ENCODE results near the gene NDUFS7.

The NDUFS7 gene

DNA sequence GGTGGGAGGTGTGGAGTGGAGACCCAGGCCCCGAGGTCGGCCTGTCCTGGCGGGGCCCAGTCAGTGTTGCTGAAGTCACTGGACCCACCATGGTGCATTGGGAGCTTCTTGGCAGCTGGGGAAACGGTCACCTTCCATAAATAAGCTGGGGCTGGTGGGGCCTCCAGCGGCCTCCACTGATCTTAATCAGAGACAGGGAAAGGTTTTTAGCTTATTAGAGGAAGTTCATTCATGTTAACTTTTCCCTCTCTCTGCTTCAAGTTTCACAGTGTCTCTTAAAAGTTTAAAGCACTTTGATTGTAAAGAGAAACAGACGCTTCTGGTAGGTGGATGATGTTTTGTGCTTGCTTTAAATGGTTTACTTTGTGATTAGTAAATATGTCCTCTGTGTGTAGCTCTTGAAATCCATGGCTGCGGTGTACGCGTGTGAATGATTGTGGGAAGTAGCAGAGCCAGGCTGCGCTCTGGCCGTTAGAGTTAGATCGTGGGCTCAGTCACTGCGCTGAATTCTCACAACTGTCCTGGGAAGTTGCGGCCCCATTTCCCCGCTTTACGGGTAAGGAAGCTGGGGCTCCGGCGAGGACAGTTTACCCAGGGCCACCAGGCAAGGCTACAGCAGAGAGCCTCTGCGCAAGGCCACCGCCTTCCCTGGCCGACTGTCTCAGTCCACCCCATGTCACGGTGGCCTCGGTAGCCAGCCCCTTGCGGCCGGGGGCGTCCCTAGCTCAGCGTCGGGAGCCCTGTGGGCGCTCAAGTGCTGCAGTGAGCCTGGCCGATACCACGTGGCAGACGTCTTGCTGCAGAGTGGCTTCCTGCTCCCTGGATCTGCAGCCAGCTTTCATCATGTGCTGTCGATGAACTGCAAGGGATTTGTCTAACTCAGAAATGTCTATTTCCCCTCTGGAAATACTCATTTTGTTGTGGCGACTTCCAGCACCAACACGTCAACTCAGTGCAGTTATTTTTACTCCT lies 16.5 kb upstream of the NDUFS7 start:
- H3K27ac ChIP-seq: no peak overlapping the region
- no peaks in the 10 kb centered on the region for H4K20me1 ChIP-seq (ENCODE audit: insufficient read depth)
- no peak overlapping the region for H3K4me2 ChIP-seq
- H3K4me3 ChIP-seq (IDR thresholded peaks at IDR 0.05; ENCODE audit: insufficient read depth, low read depth, low read length): no peak overlapping the region
- no peaks in the 10 kb centered on the region for H3K79me2 ChIP-seq (ENCODE audit: insufficient read depth, low read depth)
- TF ChIP-seq, protein P1, sequence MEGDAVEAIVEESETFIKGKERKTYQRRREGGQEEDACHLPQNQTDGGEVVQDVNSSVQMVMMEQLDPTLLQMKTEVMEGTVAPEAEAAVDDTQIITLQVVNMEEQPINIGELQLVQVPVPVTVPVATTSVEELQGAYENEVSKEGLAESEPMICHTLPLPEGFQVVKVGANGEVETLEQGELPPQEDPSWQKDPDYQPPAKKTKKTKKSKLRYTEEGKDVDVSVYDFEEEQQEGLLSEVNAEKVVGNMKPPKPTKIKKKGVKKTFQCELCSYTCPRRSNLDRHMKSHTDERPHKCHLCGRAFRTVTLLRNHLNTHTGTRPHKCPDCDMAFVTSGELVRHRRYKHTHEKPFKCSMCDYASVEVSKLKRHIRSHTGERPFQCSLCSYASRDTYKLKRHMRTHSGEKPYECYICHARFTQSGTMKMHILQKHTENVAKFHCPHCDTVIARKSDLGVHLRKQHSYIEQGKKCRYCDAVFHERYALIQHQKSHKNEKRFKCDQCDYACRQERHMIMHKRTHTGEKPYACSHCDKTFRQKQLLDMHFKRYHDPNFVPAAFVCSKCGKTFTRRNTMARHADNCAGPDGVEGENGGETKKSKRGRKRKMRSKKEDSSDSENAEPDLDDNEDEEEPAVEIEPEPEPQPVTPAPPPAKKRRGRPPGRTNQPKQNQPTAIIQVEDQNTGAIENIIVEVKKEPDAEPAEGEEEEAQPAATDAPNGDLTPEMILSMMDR (conservative IDR thresholded peaks at IDR 0.05; ENCODE audit: low read depth, low read length): no peak
- no peaks in the 10 kb centered on the region for H3K27me3 ChIP-seq (ENCODE audit: insufficient read depth, low read depth)
- no peak overlapping the region for H2AFZ ChIP-seq (ENCODE audit: low read depth)
- H3K9ac ChIP-seq: no peak overlapping the region
- no peaks in the 10 kb centered on the region for H3K4me1 ChIP-seq (ENCODE audit: low read depth, poor library complexity, severe bottlenecking)
- no peaks in the 10 kb centered on the region for H3K36me3 ChIP-seq (ENCODE audit: insufficient read depth)

DNA sequence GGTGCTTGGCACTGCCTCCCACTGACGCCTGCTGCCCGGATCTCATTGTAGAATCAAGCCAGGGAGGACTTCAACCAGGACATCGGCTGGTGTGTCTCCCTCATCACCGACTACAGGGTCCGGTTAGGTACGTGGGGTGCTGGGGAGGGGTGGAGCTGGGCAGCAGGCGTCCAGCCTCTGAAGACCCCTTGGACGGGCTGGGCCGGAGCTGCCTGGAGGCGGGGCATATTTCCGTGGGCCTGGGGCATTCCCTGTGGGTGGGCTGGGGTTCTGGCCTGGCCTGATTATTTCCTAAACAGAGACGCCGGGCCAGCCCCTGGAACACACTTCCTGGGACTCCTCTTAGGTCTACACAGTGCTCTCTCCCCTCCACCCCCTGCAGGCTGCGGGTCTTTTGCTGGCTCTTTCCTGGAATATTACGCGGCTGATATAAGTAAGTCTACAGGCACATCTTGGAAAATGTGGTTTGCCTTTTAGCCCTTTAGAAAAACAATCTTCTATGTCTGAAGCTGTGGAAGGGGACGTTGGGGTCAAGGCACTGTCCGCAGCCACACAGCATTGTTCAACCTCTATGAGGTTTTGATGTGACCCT lies 14.4 kb upstream of the NDUFS7 start:
- Histone ChIP-seq H3K36me3 (ENCODE audit: insufficient read depth) (no peaks in the 10 kb centered on the region), H3K27ac (no peak overlapping the region), H3K4me3 (IDR thresholded peaks at IDR 0.05; ENCODE audit: insufficient read depth, low read depth, low read length) (no peak overlapping the region), H2AFZ (ENCODE audit: low read depth) (no peak overlapping the region), H4K20me1 (ENCODE audit: insufficient read depth) (no peaks in the 10 kb centered on the region), H3K79me2 (ENCODE audit: insufficient read depth, low read depth) (no peaks in the 10 kb centered on the region), H3K9ac (no peak overlapping the region), H3K4me2 (no peak overlapping the region), H3K27me3 (ENCODE audit: insufficient read depth, low read depth) (no peaks in the 10 kb centered on the region), H3K4me1 (ENCODE audit: low read depth, poor library complexity, severe bottlenecking) (no peaks in the 10 kb centered on the region)
- TF ChIP-seq, protein P1 (conservative IDR thresholded peaks at IDR 0.05; ENCODE audit: low read depth, low read length): no peak

DNA sequence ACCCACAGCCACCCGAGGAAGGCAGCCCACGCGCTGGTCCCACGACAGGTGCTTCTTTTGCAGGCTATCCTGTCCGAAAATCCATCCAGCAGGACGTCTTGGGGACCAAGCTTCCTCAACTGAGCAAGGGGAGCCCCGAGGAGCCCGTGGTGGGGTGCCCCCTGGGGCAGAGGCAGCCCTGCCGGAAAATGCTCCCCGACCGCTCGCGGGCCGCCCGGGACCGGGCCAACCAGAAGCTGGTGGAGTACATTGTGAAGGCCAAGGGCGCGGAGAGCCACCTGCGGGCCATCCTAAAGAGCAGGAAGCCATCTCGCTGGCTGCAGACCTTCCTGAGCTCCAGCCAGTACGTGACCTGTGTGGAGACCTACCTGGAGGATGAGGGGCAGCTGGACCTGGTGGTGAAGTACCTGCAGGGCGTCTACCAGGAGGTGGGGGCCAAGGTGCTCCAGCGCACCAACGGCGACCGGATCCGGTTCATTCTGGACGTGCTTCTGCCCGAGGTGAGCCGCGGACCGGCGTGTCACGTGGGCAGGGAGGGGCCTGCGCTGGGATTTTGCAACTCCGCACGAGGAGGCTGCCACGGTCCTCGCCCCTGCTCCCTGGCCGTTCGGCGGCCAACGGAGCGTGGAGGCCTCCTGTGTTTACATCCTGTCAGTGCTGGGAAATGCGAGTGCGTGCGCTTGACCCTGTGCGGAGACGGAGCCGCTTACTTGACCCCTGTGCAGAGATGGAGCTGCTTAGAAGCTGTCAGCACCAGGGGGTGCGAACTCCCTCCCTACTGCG lies 12.9 kb upstream of the NDUFS7 start:
- TF ChIP-seq, protein P1 (conservative IDR thresholded peaks at IDR 0.05; ENCODE audit: low read depth, low read length): no peak
- no peaks in the 10 kb centered on the region for H3K36me3 ChIP-seq (ENCODE audit: insufficient read depth)

DNA sequence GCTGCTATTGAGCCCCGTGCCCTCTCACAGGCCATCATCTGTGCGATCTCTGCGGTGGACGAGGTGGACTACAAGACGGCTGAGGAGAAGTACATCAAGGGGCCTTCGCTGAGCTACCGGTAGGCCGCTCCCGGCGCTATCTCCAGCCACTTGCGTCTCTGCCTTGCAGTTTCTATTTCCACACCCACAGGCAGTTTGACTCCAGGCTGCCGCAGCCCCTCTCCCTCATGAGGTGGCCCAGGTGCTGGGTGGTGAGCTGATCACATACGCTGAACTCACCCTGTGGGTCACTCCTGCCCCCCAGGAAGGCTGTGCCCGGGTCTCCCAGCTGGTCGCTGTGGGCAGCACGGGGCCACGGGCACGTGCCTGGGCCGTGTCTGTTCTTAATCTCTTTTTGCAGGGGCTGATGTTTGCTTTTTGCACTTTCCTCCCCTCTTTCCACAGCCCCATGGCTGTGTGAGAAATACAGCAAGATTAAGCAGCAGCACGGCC lies 10.6 kb upstream of the NDUFS7 start:
- Histone ChIP-seq H3K4me2 (no peak overlapping the region), H3K27ac (no peak overlapping the region), H3K79me2 (ENCODE audit: insufficient read depth, low read depth) (no peaks in the 10 kb centered on the region), H3K27me3 (ENCODE audit: insufficient read depth, low read depth) (no peaks in the 10 kb centered on the region), H3K36me3 (ENCODE audit: insufficient read depth) (no peaks in the 10 kb centered on the region), H3K4me3 (IDR thresholded peaks at IDR 0.05; ENCODE audit: insufficient read depth, low read depth, low read length) (no peak overlapping the region), H4K20me1 (ENCODE audit: insufficient read depth) (no peaks in the 10 kb centered on the region), H2AFZ (ENCODE audit: low read depth) (no peak overlapping the region), H3K4me1 (ENCODE audit: low read depth, poor library complexity, severe bottlenecking) (no peaks in the 10 kb centered on the region), H3K9ac (no peak overlapping the region)
- TF ChIP-seq, protein P1 (conservative IDR thresholded peaks at IDR 0.05; ENCODE audit: low read depth, low read length): no peak

More for the DNA sequence above, 12.9 kb upstream of the NDUFS7 start:
- Histone ChIP-seq H3K27me3 (ENCODE audit: insufficient read depth, low read depth) (no peaks in the 10 kb centered on the region), H3K4me3 (IDR thresholded peaks at IDR 0.05; ENCODE audit: insufficient read depth, low read depth, low read length) (no peak overlapping the region), H3K4me2 (no peak overlapping the region), H2AFZ (ENCODE audit: low read depth) (no peak overlapping the region), H3K4me1 (ENCODE audit: low read depth, poor library complexity, severe bottlenecking) (no peaks in the 10 kb centered on the region), H4K20me1 (ENCODE audit: insufficient read depth) (no peaks in the 10 kb centered on the region), H3K27ac (no peak overlapping the region), H3K79me2 (ENCODE audit: insufficient read depth, low read depth) (no peaks in the 10 kb centered on the region), H3K9ac (no peak overlapping the region)
